Measurements from ENCODE around the gene DNASE2.

Gene DNASE2

DNA sequence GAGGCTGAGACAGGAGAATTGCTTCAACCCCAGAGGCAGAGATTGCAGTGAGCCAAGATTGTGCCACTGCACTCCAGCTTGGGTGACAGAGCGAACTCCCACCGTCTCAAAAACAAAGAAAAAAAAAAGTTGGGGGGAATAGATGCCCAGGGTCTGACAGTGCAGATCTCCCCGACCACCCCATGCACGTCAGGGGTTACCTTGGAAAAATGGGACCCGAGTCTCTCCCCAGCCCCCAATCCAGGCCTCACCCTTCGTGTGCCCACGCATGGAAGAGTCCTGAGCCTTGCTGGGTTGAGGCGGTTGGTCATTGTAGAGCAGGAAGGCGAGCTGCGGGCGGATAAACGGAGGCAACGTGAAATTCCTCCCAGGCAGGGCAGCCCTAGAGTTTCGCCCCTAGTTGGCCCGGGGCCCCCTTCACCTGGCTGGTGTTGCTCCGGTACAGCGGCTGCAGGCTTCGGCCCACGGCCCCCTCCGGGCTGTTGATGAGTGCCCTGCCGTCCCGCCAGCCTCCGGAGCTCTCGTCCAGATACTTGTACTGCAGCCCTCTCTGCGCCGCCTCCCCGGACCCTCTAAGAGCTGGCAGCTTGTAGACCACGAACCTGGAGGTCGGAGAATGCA, 588 bp downstream of the DNASE2 start:
- FAIRE-seq (no peak), DNase-seq (ENCODE audit: insufficient read length, low spot score) (peak; percentile 52)
- no peak for TF ChIP-seq POLR2A (IDR thresholded peaks at IDR 0.05; ENCODE audit: low read depth, low read length)

DNA sequence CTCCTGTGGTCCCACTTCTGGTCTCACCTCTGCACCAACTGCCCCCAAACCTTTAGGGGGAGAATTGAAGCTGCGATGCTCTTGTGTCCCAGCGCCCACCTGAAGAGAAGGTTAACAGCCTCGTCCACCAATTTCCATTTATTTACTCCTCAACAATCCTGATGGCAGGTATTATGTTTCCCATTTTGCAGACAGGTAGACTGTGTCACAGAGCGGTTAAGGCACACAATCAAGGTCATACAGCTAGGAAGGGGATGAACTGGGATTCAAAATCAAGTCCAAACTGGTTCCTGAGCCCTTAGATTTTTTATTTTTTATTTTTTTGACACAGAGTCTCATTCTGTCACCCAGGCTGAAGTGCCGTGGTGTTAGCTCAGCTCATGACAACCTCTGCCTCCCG, 6.2 kb downstream of the DNASE2 start:
- no peak for DNase-seq (ENCODE audit: insufficient read length, low spot score)
- TF ChIP-seq POLR2A (IDR thresholded peaks at IDR 0.05; ENCODE audit: low read depth, low read length) = no peak
- FAIRE-seq = no peak

DNA sequence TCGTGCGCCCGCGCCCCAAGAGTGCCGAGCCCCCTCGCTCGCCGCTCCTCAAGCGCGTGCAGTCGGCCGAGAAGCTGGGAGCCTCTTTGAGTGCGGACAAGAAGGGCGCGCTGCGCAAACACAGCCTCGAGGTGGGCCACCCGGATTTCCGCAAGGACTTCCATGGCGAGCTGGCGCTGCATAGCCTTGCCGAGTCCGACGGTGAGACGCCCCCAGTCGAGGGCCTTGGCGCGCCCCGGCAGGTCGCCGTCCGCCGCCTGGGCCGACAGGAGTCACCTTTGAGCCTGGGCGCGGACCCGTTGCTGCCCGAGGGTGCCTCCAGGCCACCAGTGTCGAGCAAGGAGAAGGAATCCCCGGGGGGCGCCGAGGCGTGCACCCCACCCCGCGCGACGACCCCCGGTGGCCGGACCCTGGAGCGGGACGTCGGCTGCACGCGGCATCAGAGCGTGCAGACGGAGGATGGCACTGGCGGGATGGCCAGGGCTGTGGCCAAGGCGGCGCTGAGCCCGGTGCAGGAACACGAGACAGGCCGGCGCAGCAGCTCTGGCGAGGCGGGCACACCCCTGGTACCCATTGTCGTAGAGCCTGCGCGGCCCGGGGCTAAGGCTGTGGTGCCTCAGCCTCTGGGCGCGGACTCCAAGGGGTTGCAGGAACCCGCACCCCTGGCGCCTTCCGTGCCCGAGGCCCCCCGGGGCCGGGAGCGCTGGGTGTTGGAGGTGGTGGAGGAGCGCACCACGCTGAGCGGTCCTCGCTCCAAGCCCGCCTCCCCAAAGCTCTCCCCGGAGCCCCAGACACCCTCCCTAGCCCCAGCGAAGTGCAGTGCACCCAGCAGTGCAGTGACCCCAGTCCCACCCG, 7.1 kb downstream of the DNASE2 start:
- no peak for FAIRE-seq
- no peak for TF ChIP-seq POLR2A (IDR thresholded peaks at IDR 0.05; ENCODE audit: low read depth, low read length)
- no peak for DNase-seq (ENCODE audit: insufficient read length, low spot score)

GRCh38 chr19:12872941-12873890, 8.0 kb downstream of the DNASE2 start:
- TF ChIP-seq POLR2A (IDR thresholded peaks at IDR 0.05; ENCODE audit: low read depth, low read length) = no peak
- no peak for FAIRE-seq
- DNase-seq (ENCODE audit: insufficient read length, low spot score) = peak; percentile 63

DNA sequence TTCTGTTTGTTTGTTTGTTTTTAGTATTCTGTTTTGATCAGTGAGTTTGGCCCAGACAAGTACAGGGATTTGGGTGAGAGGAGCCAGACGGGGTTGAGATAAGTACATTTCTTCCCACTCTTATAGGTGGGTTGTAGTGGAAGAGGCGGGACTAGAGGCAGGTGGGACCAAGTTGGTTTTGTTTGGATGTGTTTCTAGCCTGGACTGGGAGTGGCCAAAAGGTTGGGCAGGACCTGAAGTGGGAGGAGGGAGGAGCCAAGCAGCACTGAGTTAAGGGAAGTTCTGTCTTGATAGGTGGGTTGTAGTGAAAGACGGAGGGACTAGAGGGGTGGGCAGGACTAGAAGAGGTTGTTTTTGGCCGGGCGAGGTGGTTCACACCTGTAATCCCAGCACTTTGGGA, 9.0 kb downstream of the DNASE2 start:
- no peak for TF ChIP-seq POLR2A (IDR thresholded peaks at IDR 0.05; ENCODE audit: low read depth, low read length)
- DNase-seq (ENCODE audit: insufficient read length, low spot score) = no peak
- FAIRE-seq = no peak

DNA sequence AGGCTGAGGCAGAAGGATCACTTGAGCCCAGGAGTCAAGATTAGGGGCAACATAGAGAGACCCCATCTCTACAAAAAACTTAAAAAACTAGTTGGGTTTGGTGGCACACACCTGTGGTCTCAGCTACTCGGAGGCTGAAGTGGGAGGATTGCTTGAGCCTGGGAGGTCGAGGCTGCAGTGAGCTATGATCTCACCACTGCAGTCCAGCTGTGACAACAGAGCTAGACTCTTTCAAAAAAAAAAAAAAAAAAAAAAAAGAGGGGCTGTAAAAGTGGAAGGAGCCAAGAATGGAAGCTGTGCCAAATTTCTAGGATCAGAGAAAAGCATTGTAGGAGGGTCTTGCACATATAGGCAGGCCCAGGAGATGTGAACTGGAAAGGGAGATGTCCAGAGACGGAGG, 9.6 kb downstream of the DNASE2 start:
- DNase-seq (ENCODE audit: insufficient read length, low spot score) (no peak), FAIRE-seq (no peak)
- TF ChIP-seq POLR2A (IDR thresholded peaks at IDR 0.05; ENCODE audit: low read depth, low read length) = no peak

DNA sequence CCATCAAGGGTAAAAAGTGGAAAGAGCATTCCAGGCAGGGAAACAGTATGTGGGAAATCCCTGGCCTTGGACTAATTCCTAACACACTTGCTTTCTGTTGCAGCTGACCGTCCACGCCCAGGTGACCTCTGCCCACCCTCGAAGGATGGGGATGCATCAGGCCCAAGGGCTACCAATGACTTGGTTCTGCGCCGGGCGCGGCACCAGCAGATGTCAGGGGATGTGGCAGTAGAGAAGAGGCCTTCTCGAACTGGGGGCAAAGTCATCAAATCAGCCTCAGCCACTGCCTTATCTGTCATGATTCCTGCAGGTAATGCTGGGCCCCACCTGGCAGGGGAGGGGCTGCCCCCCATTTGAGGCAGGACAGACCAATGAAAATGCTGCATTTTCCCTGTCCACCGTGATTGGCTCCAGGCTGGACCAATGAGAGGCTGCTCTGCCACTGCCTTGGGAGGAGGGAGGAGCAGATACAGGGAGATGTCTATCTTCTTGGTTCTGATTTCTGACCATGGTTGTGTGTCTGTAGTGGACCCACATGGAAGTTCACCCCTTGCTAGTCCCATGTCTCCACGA, 12.6 kb downstream of the DNASE2 start:
- DNase-seq (ENCODE audit: insufficient read length, low spot score) (no peak), FAIRE-seq (no peak)
- no peak for TF ChIP-seq POLR2A (IDR thresholded peaks at IDR 0.05; ENCODE audit: low read depth, low read length)

DNA sequence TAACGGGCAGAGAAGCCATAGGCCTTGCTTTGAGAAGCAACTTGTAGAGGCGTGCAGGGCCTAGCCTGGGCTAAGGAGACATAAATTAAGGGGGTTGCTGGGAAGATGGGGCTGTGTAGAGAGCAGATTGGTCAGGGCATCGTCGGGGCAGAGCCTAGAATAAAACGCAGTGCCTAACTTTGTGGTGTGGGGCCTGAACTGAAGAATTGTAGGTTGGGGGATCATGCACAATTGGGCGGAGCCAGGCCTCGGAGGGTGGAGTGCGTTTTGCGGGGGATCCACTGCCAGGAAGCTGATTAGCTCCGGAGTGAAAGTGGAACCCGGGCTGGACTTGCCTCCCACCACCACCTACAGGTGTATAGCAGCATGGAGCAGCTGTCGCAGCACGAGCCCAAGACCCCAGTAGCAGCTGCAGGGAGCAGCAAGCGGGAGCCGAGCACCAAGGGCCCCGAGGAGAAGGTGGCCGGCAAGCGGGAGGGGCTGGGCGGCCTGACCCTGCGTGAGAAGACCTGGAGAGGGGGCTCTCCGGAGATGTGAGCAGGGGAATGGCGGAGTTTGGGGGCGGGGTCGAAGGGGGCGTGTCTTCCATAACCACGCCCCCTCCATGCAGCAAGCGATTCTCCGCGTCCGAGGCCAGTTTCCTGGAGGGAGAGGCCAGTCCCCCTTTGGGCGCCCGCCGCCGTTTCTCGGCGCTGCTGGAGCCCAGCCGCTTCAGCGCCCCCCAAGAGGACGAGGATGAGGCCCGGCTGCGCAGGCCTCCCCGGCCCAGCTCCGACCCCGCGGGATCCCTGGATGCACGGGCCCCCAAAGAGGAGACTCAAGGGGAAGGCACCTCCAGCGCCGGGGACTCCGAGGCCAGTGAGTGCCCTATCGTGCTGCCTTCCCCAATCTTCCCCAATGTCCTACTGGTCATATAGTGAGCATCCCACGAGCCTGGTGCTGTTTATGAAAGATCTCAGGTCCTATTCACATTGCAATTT, 13.8 kb downstream of the DNASE2 start:
- TF ChIP-seq POLR2A (IDR thresholded peaks at IDR 0.05; ENCODE audit: low read depth, low read length) = no peak
- FAIRE-seq = no peak
- peak; percentile 67 for DNase-seq (ENCODE audit: insufficient read length, low spot score)

- DNase-seq (ENCODE audit: insufficient read length, low spot score) (no peak), FAIRE-seq (no peak)
- TF ChIP-seq POLR2A (IDR thresholded peaks at IDR 0.05; ENCODE audit: low read depth, low read length) = no peak
These were observed 14.7 kb downstream of the DNASE2 start for GRCh38 chr19:12866416-12867119.

DNA sequence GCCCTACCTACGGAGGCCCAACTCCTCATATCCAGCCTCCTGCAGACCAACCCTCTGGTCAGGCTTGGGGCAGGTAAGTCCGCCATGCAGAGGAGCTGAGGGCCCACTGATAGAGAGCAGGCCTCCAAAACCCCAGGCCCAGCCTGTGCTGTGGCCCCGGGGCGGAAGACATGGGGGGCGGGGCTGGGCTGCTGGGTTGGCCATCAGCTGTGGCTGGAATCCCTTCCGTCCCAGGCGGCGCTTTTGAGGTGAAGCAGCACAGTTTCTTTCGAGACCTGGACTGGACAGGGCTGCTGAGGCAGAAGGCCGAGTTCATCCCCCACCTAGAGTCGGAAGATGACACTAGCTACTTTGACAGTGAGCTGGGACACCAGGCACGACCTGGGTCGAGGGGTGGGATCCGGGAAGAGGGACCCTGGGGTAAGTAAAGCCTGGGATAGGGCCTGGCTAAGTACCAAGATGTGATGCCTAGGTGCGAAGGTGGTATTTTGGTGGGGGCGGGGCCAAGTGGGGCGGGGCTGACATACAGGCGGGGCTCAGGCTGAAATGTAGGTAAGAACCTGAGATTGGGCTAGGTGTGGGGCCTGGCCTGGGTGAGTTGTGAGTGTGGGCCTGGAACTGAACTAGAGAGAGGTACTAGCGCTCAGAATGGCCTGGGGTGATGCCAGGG, 15.4 kb downstream of the DNASE2 start:
- no peak for DNase-seq (ENCODE audit: insufficient read length, low spot score)
- FAIRE-seq = no peak
- no peak for TF ChIP-seq POLR2A (IDR thresholded peaks at IDR 0.05; ENCODE audit: low read depth, low read length)
